Transverse colon (tissue), 4 donors: ENCODE results near the gene CEP95. TPM values are rescaled to one million over a fixed set of nuclear protein-coding genes. Genes with fewer than 3 reads are reported as not detected.

Source experiments
- DNase-seq: peaks from one replicate; pipeline ENCODE4 v3.0.0-alpha.2; 2019
- H3K27ac ChIP-seq, 4 donors: fragments of 200-600 bp; sonication (generic); 2 replicates each; pipeline ENCODE4 v1.5.1; 2016 to 2018; ENCODE audit warnings: inconsistent platforms in 4 of 4
- H3K27me3 ChIP-seq: fragments of 200-600 bp; sonication (generic); 2 replicates; pipeline ENCODE4 v1.5.1; 2017; ENCODE audit warnings: inconsistent platforms
- H3K36me3 ChIP-seq, 4 donors: fragments of 200-600 bp; sonication (generic); 2 replicates each; pipeline ENCODE4 v1.5.1; 2017 to 2019; ENCODE audit warnings: inconsistent platforms in 4 of 4
- H3K4me1 ChIP-seq, 4 donors: fragments of 200-600 bp; sonication (generic); 2 replicates each; pipeline ENCODE4 v1.5.1; 2017 to 2020; ENCODE audit warnings: inconsistent platforms in 4 of 4
- H3K4me3 ChIP-seq, 4 donors: fragments of 200-600 bp; sonication (generic); 1 replicate in 1 of 4; 2 replicates in 3 of 4; pipeline versions ENCODE4 v1.5.1 to v1.6.1; 2017 to 2019; ENCODE audit warnings: inconsistent platforms in 4 of 4
- H3K9me3 ChIP-seq, 2 donors: fragments of 200-600 bp; sonication (generic); 2 replicates each; pipeline ENCODE4 v1.5.1; 2017 to 2019; ENCODE audit warnings: inconsistent platforms in 2 of 2
- EP300 ChIP-seq: sonication (generic); formaldehyde crosslinking; IDR thresholded peaks from one replicate; pipeline ENCODE4 v1.6.1; 2017; ENCODE audit warnings: antibody characterized with exemption, low read depth
- POLR2A ChIP-seq: fragments of 450-650 bp; IDR thresholded peaks from one replicate; pipeline ENCODE4 v1.6.1; 2016; ENCODE audit warnings: antibody characterized with exemption, mild to moderate bottlenecking, moderate library complexity
- POLR2AphosphoS5 ChIP-seq, 3 donors: sonication (generic); formaldehyde crosslinking; IDR thresholded peaks; one replicate each; pipeline ENCODE4 v1.6.1; 2016; ENCODE audit warnings: antibody characterized with exemption in 3 of 3
- WGBS, 2 donors: methylation state at CpG; one replicate each; pipeline ENCODE4 v1.1.5; 2018; ENCODE audit warnings: low coverage in 1 of 2; 5-methylcytosine and 5-hydroxymethylcytosine counted together
- in situ Hi-C, 4 donors: fragments of 200-750 bp; cut with MboI; loops; one replicate each; pipeline versions ENCODE4 v1.15.0 to v1.15.1; 2017; ENCODE audit warnings: low sequenced_read_pairs in 3 of 4, low pct_ligation_motif_present in 1 of 4, low pct_unique_long_range_greater_than_20kb in 1 of 4
- intact Hi-C: fragments of 100-400 bp; cut with DNase I; formaldehyde crosslinking; loops from one replicate; pipeline ENCODE4 v1.15.1; 2023; ENCODE audit warnings: low total_unique reads
- total RNA-seq, 4 donors: library from RNA; depleted of rRNA; stranded (reverse); fragments of >200 nt; gene quantifications; one replicate each; pipeline ENCODE4 v1.1.0, GENCODE V29; 2016
- TF ChIP-seq, protein P1 (sequence below), 5 experiments: fragments of 200-600 bp in 3 of 5; fragments of 450-650 bp in 2 of 5; sonication (generic) in 3 of 5; IDR thresholded peaks; 1 replicate in 2 of 5; 2 replicates in 3 of 5; pipeline ENCODE4 v1.5.1; 2016 to 2017; ENCODE audit warnings: antibody characterized with exemption in 5 of 5, inconsistent platforms in 3 of 5, mild to moderate bottlenecking in 2 of 5, moderate library complexity in 1 of 5

Gene CEP95
- total RNA-seq, 4 donors from 2014 or later, result 33.8 to 82.9 (median 46.1) TPM

DNA sequence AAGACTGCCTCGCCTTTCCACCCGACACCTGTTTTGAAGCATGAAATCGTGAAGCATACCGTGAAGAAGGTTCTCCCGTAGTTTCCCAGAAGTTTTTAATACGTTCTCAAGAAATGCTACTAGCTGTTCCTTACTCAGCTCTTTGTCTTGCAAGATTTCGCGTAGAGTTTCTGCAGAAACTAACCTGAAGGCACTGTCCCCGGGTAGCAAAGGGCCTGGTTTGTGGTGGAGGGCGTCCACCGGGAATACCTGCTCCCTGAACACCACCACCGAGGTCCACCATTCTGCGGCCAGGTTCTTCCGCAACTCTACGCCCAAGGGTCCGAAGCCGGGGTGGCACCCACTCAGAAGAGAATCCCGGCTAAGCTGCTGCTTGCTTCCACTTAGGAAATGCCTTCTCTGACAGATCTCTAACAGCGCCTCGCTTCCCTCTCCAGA is 10.4 kb upstream of the CEP95 start:
- DNase-seq, result no peak
- Histone ChIP-seq H3K27ac (peak overlapping the region; percentile 86 to 92 (median 91)), H3K9me3 (no peaks in the 10 kb centered on the region), H3K36me3 (peaks cover 0 to 29% (median 13%) of the 10 kb centered on the region in 4 donors), H3K4me1 (peaks cover 16 to 67% (median 46%) of the 10 kb centered on the region in 4 donors), H3K27me3 (no peaks in the 10 kb centered on the region), H3K4me3 (peak overlapping the region; percentile 48 to 78 (median 68))
- 2% methylated on average over 20 of the region's 20 CpGs; no CpG with 5 or more reads in 1 of the 2 donors for WGBS, 2 donors
- in situ Hi-C loops, result loop anchor here in 1 of 4 donors (10.0 kb wide), 1 partner anchor 72 kb away; no protein-coding TSS in a partner anchor
- intact Hi-C loops, result no loop called here
- TF ChIP-seq POLR2AphosphoS5 (IDR thresholded peaks at IDR 0.05) (no peak), EP300 (no peak), POLR2A (no peak)
- TF ChIP-seq, protein P1, sequence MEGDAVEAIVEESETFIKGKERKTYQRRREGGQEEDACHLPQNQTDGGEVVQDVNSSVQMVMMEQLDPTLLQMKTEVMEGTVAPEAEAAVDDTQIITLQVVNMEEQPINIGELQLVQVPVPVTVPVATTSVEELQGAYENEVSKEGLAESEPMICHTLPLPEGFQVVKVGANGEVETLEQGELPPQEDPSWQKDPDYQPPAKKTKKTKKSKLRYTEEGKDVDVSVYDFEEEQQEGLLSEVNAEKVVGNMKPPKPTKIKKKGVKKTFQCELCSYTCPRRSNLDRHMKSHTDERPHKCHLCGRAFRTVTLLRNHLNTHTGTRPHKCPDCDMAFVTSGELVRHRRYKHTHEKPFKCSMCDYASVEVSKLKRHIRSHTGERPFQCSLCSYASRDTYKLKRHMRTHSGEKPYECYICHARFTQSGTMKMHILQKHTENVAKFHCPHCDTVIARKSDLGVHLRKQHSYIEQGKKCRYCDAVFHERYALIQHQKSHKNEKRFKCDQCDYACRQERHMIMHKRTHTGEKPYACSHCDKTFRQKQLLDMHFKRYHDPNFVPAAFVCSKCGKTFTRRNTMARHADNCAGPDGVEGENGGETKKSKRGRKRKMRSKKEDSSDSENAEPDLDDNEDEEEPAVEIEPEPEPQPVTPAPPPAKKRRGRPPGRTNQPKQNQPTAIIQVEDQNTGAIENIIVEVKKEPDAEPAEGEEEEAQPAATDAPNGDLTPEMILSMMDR (IDR thresholded peaks at IDR 0.05), result no peak

DNA sequence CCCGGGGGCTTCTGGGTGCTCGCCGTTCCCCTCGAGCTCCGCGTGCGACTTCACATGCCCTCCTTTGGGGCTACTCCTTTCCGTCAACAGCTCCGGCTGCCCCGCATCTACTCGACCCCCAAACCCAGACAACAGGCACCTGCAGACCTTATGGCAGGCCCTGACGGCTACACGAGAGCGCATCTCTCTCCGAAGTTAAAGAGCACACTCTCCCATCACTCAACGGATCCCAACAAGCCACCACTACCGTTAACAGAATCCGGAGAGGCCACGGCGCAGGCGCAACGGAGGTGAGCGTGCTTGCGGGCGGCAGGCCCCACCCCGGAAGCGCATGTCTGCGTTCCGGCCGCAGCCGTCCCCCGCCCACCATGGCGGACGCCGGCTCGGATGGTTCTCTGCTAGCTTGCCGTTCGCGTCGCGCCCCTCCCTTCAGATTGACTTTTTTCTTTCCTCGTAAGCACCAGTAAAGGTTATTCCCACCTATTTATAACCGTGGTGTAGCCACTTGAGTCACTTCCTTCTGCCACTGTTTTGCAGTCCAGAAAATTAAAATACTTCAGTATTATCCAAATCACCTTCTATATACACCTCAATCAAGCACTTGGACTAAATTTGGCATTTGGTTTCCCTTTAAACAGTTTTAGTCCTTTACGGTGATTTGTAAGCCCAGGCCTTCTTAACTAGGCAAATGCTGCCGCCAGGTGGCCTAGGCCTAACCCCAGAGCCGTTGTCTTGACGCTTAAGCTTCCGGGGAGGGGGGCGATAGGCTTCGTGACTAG is 9.8 kb upstream of the CEP95 start, which contains the start of gene POLG2:
POLG2 (minus strand) TSS at position 269 of the 779 bp plus-strand sequence; CDS start at position 183, 86 bp downstream.
- H3K27me3 ChIP-seq, result no peaks in the 10 kb centered on the region
- WGBS, 2 donors, result 1% methylated on average over 49 of the region's 50 CpGs; no CpG with 5 or more reads in 1 of the 2 donors
- H3K9me3 ChIP-seq, result no peaks in the 10 kb centered on the region
- intact Hi-C loops (no loop called here), in situ Hi-C loops (loop anchor here in 1 of 4 donors (10.0 kb wide), 1 partner anchor 72 kb away; no protein-coding TSS in a partner anchor)
- H3K36me3 ChIP-seq, result peaks cover 0 to 35% (median 16%) of the 10 kb centered on the region in 4 donors
- peak within 1 kb of the TSS; percentile 86 to 92 (median 91) for H3K27ac ChIP-seq
- H3K4me3 ChIP-seq, result peak within 1 kb of the TSS; percentile 48 to 78 (median 68)
- DNase-seq, result peak; percentile 95
- peaks cover 18 to 73% (median 46%) of the 10 kb centered on the region in 4 donors for H3K4me1 ChIP-seq
- TF ChIP-seq POLR2AphosphoS5 (IDR thresholded peaks at IDR 0.05), result peak; percentile 62 to 91 (median 89)
- TF ChIP-seq, protein P1 (IDR thresholded peaks at IDR 0.05), result peak; percentile 44 to 79 (median 53)
- TF ChIP-seq POLR2A, result peak; percentile 76
- TF ChIP-seq EP300, result no peak

DNA sequence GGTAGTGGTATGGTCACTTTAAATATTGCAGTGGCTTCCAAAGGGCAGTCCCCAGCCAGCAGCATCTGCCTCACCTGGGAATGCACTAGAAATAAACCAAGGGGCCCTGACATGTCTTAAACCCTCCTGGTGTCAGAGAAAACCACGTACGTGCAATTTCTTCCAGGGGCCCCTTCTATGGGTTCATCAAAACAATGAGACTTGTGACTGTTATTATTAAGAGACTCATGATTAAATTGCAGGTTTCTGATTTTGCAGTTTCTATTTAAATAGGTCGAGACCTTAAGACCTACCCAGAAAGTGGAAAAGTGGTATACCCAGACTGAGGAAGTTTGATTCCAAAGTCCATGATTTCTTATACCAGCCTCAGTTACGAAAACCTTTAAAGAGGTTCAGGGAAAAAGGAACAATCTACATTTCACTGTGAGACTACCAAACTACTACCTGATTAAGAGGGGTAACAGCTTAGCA is 9.2 kb upstream of the CEP95 start:
- intact Hi-C loops, result no loop called here
- DNase-seq, result no peak
- H3K27ac ChIP-seq, result peak overlapping the region; percentile 86 to 92 (median 91)
- WGBS, 2 donors, result 35 to 66% methylated on average over 2 to 4 of the region's 4 CpGs
- peaks cover 0 to 41% (median 20%) of the 10 kb centered on the region in 4 donors for H3K36me3 ChIP-seq
- in situ Hi-C loops, result loop anchor here in 1 of 4 donors (10.0 kb wide), 1 partner anchor 73 kb away; no protein-coding TSS in a partner anchor
- peaks cover 18 to 79% (median 49%) of the 10 kb centered on the region in 4 donors for H3K4me1 ChIP-seq
- no peak for TF ChIP-seq EP300
- TF ChIP-seq, protein P1 (IDR thresholded peaks at IDR 0.05), result peak in 2 of 5 experiments; percentile 7 to 28
- TF ChIP-seq POLR2AphosphoS5 (IDR thresholded peaks at IDR 0.05), result no peak
- no peak for TF ChIP-seq POLR2A
- H3K9me3 ChIP-seq, result no peaks in the 10 kb centered on the region
- peak overlapping the region in 3 of 4 donors; percentile 58 to 78 (median 77) for H3K4me3 ChIP-seq
- H3K27me3 ChIP-seq, result no peaks in the 10 kb centered on the region
